ENCODE results near the gene KMT2B.

DNA sequence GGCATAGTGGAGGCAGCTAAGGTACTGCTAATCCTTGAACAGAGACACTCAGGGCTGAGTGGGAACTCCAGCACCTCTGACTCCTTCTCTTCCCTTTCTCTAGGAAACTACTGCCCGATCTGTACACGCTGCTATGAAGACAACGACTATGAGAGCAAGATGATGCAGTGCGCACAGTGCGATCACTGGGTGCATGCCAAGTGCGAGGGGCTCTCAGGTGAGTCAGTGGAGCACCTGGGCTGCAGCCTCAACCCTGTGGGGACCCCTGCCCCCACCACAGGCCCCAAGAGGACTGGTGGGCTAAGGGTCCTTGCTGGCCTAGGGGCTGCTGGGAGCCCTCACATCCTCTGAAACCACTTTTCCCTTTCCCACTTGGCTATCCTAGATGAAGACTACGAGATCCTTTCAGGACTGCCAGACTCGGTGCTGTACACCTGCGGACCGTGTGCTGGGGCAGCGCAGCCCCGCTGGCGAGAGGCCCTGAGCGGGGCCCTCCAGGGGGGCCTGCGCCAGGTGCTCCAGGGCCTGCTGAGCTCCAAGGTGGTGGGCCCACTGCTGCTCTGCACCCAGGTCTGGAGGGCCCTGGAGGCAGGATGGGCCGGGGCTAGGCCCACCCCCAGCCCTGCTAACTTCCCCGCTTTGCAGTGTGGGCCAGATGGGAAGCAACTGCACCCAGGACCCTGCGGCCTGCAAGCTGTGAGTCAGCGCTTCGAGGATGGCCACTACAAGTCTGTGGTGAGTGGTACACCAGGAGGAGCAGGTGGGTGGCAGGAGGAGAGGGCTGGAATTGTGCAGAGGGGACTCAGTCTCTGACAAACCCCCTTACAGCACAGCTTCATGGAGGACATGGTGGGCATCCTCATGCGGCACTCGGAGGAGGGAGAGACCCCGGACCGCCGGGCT lies 9.5 kb downstream of the KMT2B start:
- TF ChIP-seq CEBPB (IDR thresholded peaks at IDR 0.05; ENCODE audit: low read depth, low read length) (no peak), EZH2 (IDR thresholded peaks at IDR 0.05; ENCODE audit: low read depth, low read length, severe bottlenecking) (no peak), POLR2A (IDR thresholded peaks at IDR 0.05; ENCODE audit: control extremely low read depth in 1 of 2, low read depth in 2 of 2, low read length in 2 of 2) (no peak), MAX (IDR thresholded peaks at IDR 0.05) (no peak), RAD21 (IDR thresholded peaks at IDR 0.05 in 1 of 2, conservative IDR thresholded peaks at IDR 0.05 in 1 of 2; ENCODE audit: low read depth in 2 of 2, low read length in 2 of 2) (no peak), ZNF274 (IDR thresholded peaks at IDR 0.05; ENCODE audit: borderline replicate concordance, extremely low read depth, low read length) (no peak)

All from H1 (cell line).